ENCODE results near the gene RNF144A.

DNA sequence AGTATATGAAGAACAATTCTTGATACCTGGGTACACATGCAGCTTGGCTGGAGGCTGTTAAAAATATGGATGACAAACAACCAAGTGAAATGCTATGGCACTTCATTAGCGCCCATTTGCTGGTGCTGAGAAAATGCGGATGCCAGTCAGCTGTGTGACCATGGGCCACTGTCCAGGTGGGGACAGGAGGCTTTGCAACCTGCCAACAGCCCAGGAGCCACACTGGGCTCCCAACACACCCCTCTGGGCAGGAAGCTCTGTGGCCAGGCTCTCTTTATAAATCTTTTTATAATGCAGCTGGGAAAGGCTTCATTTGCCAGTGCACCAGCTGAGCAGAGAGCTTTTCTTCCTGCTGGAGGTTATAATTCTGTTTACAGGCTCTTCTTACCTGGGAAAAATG lies 19.9 kb downstream of the RNF144A start:
- TF ChIP-seq ZNF274 (IDR thresholded peaks at IDR 0.05; ENCODE audit: low read depth, low read length), result no peak
- TF ChIP-seq YY1 (IDR thresholded peaks at IDR 0.05; ENCODE audit: insufficient read depth, insufficient read length), result no peak
- no peak for TF ChIP-seq SUZ12 (IDR thresholded peaks at IDR 0.05; ENCODE audit: extremely low read depth, insufficient read depth, insufficient read length)

Measured in NT2/D1 (cell line).